ENCODE measurements around the gene FNDC4. TPM values are rescaled to one million over a fixed set of nuclear protein-coding genes. Genes with fewer than 3 reads are reported as not detected.

FNDC4 gene
- total and polyA plus RNA-seq, 2 experiments from 2014 or later = 20.2 to 24.2 TPM

DNA sequence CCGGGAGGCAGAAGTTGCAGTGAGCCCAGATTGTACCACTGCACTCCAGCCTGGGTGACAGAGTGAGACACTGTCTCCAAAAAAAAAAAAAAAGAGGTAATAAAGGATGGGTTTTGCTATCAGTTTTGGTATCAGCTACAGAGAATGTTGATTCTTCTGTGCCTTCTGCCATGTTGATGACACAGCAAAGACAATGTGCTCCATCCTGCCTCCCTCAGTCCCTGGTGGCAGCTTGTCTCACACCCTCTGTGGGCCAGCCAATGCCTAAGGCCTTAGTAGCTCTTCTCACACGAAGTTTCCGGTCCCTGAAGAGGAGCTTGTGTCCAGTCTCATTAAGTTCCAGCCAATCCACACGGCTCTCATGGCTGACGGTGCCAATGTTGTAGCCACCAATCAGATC is 23.0 kb downstream of the FNDC4 start:
- Histone ChIP-seq H3K36me3 (ENCODE audit: low read depth) (peaks cover 13% of the 10 kb centered on the region; the same call in 1 of the 2 replicates), H3K9ac (no peak overlapping the region), H2AFZ (no peak overlapping the region), H3K9me3 (ENCODE audit: low read depth) (no peaks in the 10 kb centered on the region), H3K79me2 (ENCODE audit: insufficient read depth) (no peaks in the 10 kb centered on the region), H3K4me1 (ENCODE audit: insufficient read depth) (no peaks in the 10 kb centered on the region), H4K20me1 (ENCODE audit: insufficient read depth) (no peaks in the 10 kb centered on the region), H3K27me3 (replicated peaks; ENCODE audit: insufficient read depth) (no peaks in the 10 kb centered on the region), H3F3A (ENCODE audit: insufficient read depth) (no peaks in the 10 kb centered on the region), H3K9me2 (ENCODE audit: insufficient read depth) (no peaks in the 10 kb centered on the region), H3K4me3 (no peak overlapping the region), H3K4me2 (ENCODE audit: unreplicated experiment) (no peak overlapping the region), H3K27ac (no peak overlapping the region)
- WGBS, 2 experiments (ENCODE audit: low coverage in 1 of 2, low lambda C conversion rate in 2 of 2, missing lambda C conversion rate in 2 of 2) = 83 to 94% methylated on average over 5 of the region's 5 CpGs
- no peak for TF ChIP-seq EZH2phosphoT487 (IDR thresholded peaks at IDR 0.05; ENCODE audit: insufficient read depth, low read depth)
- TF ChIP-seq EZH2 (IDR thresholded peaks at IDR 0.05; ENCODE audit: insufficient read depth, poor library complexity, severe bottlenecking) = no peak
- in situ Hi-C loops (cut with MboI) = no loop called here
- DNase-seq = no peak

DNA sequence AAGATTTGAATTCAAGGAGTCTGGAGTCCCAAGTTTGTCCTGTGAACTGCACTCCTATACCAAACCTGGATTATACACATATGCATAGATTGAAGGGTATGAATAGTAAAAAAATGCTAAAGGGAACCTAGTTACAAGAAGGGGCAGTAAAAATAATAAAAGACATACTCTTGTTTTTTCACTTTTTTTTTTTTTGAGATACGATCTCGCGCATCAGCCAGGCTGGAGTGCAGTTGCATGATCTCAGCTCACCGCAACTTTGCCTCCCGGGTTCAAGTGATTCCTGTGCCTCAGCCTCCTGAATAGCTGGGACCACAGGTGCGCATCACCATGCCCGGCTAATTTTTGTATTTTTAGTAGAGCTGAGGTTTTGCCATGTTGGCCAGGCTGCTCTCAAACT is 30.6 kb downstream of the FNDC4 start:
- no peak for DNase-seq
- H3K27me3 ChIP-seq (replicated peaks; ENCODE audit: insufficient read depth) = no peaks in the 10 kb centered on the region
- no peaks in the 10 kb centered on the region for H3K9me3 ChIP-seq (ENCODE audit: low read depth)
- no peaks in the 10 kb centered on the region for H3K9me2 ChIP-seq (ENCODE audit: insufficient read depth)
- WGBS, 2 experiments (ENCODE audit: low coverage in 1 of 2, low lambda C conversion rate in 2 of 2, missing lambda C conversion rate in 2 of 2) = 93 to 96% methylated on average over 7 of the region's 7 CpGs
- no peak for TF ChIP-seq EZH2phosphoT487 (IDR thresholded peaks at IDR 0.05; ENCODE audit: insufficient read depth, low read depth)
- TF ChIP-seq EZH2 (IDR thresholded peaks at IDR 0.05; ENCODE audit: insufficient read depth, poor library complexity, severe bottlenecking) = no peak
- no peak overlapping the region for H3K9ac ChIP-seq
- H3K4me1 ChIP-seq (ENCODE audit: insufficient read depth) = no peaks in the 10 kb centered on the region
- H3K79me2 ChIP-seq (ENCODE audit: insufficient read depth) = no peaks in the 10 kb centered on the region
- no peaks in the 10 kb centered on the region for H3K36me3 ChIP-seq (ENCODE audit: low read depth)
- H4K20me1 ChIP-seq (ENCODE audit: insufficient read depth) = no peaks in the 10 kb centered on the region
- no peak overlapping the region for H3K4me3 ChIP-seq
- in situ Hi-C loops (cut with MboI) = no loop called here
- H3K4me2 ChIP-seq (ENCODE audit: unreplicated experiment) = no peak overlapping the region
- no peaks in the 10 kb centered on the region for H3F3A ChIP-seq (ENCODE audit: insufficient read depth)
- no peak overlapping the region for H3K27ac ChIP-seq
- H2AFZ ChIP-seq = no peak overlapping the region

- H3K9ac ChIP-seq = no peak overlapping the region
- H3K79me2 ChIP-seq (ENCODE audit: insufficient read depth) = no peaks in the 10 kb centered on the region
- in situ Hi-C loops (cut with MboI) = no loop called here
- H3K4me1 ChIP-seq (ENCODE audit: insufficient read depth) = no peaks in the 10 kb centered on the region
- DNase-seq = no peak
- no peaks in the 10 kb centered on the region; the same call in 1 of the 2 replicates for H3K36me3 ChIP-seq (ENCODE audit: low read depth)
- H3K9me3 ChIP-seq (ENCODE audit: low read depth) = no peaks in the 10 kb centered on the region
- H3K9me2 ChIP-seq (ENCODE audit: insufficient read depth) = no peaks in the 10 kb centered on the region
- no peak overlapping the region for H3K4me2 ChIP-seq (ENCODE audit: unreplicated experiment)
- no peak overlapping the region for H3K4me3 ChIP-seq
- H4K20me1 ChIP-seq (ENCODE audit: insufficient read depth) = no peaks in the 10 kb centered on the region
- 92 to 94% methylated on average over 8 of the region's 8 CpGs for WGBS, 2 experiments (ENCODE audit: low coverage in 1 of 2, low lambda C conversion rate in 2 of 2, missing lambda C conversion rate in 2 of 2)
- H2AFZ ChIP-seq = no peak overlapping the region
- H3K27ac ChIP-seq = no peak overlapping the region
- no peaks in the 10 kb centered on the region for H3F3A ChIP-seq (ENCODE audit: insufficient read depth)
- H3K27me3 ChIP-seq (replicated peaks; ENCODE audit: insufficient read depth) = no peaks in the 10 kb centered on the region
- TF ChIP-seq EZH2phosphoT487 (IDR thresholded peaks at IDR 0.05; ENCODE audit: insufficient read depth, low read depth) (no peak), EZH2 (IDR thresholded peaks at IDR 0.05; ENCODE audit: insufficient read depth, poor library complexity, severe bottlenecking) (no peak)
Measured at GRCh38 chr2:27461118-27461517, 33.9 kb downstream of the FNDC4 start.

DNA sequence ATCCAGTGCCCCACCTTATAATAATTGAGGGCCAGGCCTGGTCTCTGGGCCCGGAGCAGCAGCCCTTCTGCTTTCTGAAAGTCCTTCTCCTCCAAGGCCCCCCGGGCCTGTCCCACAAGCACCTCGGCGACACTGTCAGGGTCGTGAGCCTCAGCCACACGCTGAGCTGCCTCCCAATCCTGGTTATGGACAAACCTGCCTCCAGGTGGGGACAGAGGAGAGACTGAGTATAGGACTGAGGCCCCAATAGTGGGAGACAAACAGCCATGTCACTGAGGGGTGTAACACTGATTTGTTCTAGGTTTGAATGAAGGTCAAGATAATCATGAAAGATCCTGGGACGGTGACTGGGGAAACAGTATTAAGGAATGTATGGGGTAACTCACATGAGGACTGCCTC is 41.0 kb downstream of the FNDC4 start:
- Histone ChIP-seq H3K36me3 (ENCODE audit: low read depth) (no peaks in the 10 kb centered on the region; the same call in 1 of the 2 replicates), H3K79me2 (ENCODE audit: insufficient read depth) (no peaks in the 10 kb centered on the region), H3K27ac (no peak overlapping the region), H3K27me3 (replicated peaks; ENCODE audit: insufficient read depth) (no peaks in the 10 kb centered on the region), H3K9ac (no peak overlapping the region), H4K20me1 (ENCODE audit: insufficient read depth) (no peaks in the 10 kb centered on the region), H3K4me1 (ENCODE audit: insufficient read depth) (no peaks in the 10 kb centered on the region), H2AFZ (no peak overlapping the region), H3F3A (ENCODE audit: insufficient read depth) (no peaks in the 10 kb centered on the region), H3K4me2 (ENCODE audit: unreplicated experiment) (no peak overlapping the region), H3K9me3 (ENCODE audit: low read depth) (no peaks in the 10 kb centered on the region), H3K4me3 (no peak overlapping the region), H3K9me2 (ENCODE audit: insufficient read depth) (no peaks in the 10 kb centered on the region)
- DNase-seq = no peak
- TF ChIP-seq EZH2phosphoT487 (IDR thresholded peaks at IDR 0.05; ENCODE audit: insufficient read depth, low read depth) (no peak), EZH2 (IDR thresholded peaks at IDR 0.05; ENCODE audit: insufficient read depth, poor library complexity, severe bottlenecking) (no peak)
- 94 to 95% methylated on average over 7 of the region's 7 CpGs for WGBS, 2 experiments (ENCODE audit: low coverage in 1 of 2, low lambda C conversion rate in 2 of 2, missing lambda C conversion rate in 2 of 2)
- in situ Hi-C loops (cut with MboI) = no loop called here

DNA sequence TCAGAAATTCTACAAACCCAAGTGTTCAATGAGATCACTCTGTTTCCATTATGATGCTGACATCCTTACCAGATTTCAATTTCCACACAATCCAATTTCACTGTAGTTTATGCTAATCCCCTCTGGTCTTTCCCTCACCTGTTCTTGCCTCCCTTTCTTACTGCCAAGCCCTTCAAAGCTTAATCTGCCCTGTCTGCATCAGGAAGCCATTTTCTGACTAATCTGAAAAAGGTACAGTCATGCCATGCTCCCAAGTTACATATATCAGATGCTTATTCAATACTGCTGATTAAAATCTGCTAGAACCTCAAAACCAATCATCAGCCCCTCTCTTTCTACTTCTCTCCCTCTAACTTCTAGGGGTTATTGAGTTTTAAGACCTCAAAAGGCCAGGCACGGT is 43.9 kb downstream of the FNDC4 start:
- Histone ChIP-seq H3K9me2 (ENCODE audit: insufficient read depth) (no peaks in the 10 kb centered on the region), H3K4me2 (ENCODE audit: unreplicated experiment) (no peak overlapping the region), H3K9me3 (ENCODE audit: low read depth) (no peaks in the 10 kb centered on the region), H3F3A (ENCODE audit: insufficient read depth) (no peaks in the 10 kb centered on the region), H3K9ac (no peak overlapping the region), H2AFZ (no peak overlapping the region), H3K4me3 (no peak overlapping the region), H3K79me2 (ENCODE audit: insufficient read depth) (no peaks in the 10 kb centered on the region), H3K36me3 (ENCODE audit: low read depth) (no peaks in the 10 kb centered on the region; the same call in 1 of the 2 replicates), H3K27ac (no peak overlapping the region), H4K20me1 (ENCODE audit: insufficient read depth) (no peaks in the 10 kb centered on the region), H3K27me3 (replicated peaks; ENCODE audit: insufficient read depth) (no peaks in the 10 kb centered on the region), H3K4me1 (ENCODE audit: insufficient read depth) (no peaks in the 10 kb centered on the region)
- TF ChIP-seq EZH2 (IDR thresholded peaks at IDR 0.05; ENCODE audit: insufficient read depth, poor library complexity, severe bottlenecking) (no peak), EZH2phosphoT487 (IDR thresholded peaks at IDR 0.05; ENCODE audit: insufficient read depth, low read depth) (no peak)
- DNase-seq = no peak
- 81 to 86% methylated on average over 1 of the region's 1 CpG for WGBS, 2 experiments (ENCODE audit: low coverage in 1 of 2, low lambda C conversion rate in 2 of 2, missing lambda C conversion rate in 2 of 2)
- in situ Hi-C loops (cut with MboI) = no loop called here
